Left kidney (tissue), 8 donors: ENCODE measurements around the gene NELFE. TPM values are rescaled to one million over a fixed set of nuclear protein-coding genes. Genes with fewer than 3 reads are reported as not detected.
A peak's percentile ranks its signal among the peaks of the same experiment; 100 is the strongest.
"Not testable (repeated sequence)": the region's sequence is repeated elsewhere in the genome, so short reads cannot be mapped to it uniquely, and the experiment has no call there.

Experiments
- DNase-seq: peaks from one replicate; pipeline ENCODE4 v3.0.0-alpha.2; 2013
- long read RNA-seq, 8 donors: transcript quantifications; one replicate each; lab custom pipeline, GENCODE V29; 2026
- polyA plus RNA-seq: library from polyadenylated mRNA; unstranded; fragments of 120-200 nt; gene quantifications from one replicate; pipeline ENCODE4 v1.2.1, GENCODE V29; 2013; ENCODE audit not compliant: insufficient read length

Gene NELFE, protein sequence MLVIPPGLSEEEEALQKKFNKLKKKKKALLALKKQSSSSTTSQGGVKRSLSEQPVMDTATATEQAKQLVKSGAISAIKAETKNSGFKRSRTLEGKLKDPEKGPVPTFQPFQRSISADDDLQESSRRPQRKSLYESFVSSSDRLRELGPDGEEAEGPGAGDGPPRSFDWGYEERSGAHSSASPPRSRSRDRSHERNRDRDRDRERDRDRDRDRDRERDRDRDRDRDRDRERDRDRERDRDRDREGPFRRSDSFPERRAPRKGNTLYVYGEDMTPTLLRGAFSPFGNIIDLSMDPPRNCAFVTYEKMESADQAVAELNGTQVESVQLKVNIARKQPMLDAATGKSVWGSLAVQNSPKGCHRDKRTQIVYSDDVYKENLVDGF
- 89.9 TPM for polyA plus RNA-seq
- long read RNA-seq, donor 1, transcript NELFE-202 (11 exons, 1,584 nt): major isoform, 28 of 45 reads
- long read RNA-seq, donor 1, partial matches to known transcripts: 17 of 45 reads
- long read RNA-seq, donor 1, other reads (novel, unspliced or antisense): 0 of 45 reads
- long read RNA-seq, donor 2, transcript NELFE-202 (11 exons, 1,584 nt): major isoform, 23 of 31 reads
- long read RNA-seq, donor 2, partial matches to known transcripts: 6 of 31 reads
- long read RNA-seq, donor 2, other reads (novel, unspliced or antisense): 0 of 31 reads
- long read RNA-seq, donor 3, transcript NELFE-202 (11 exons, 1,584 nt): major isoform, 16 of 16 reads
- long read RNA-seq, donor 3, partial matches to known transcripts: 0 of 16 reads
- long read RNA-seq, donor 3, other reads (novel, unspliced or antisense): 0 of 16 reads
- long read RNA-seq, donor 4, partial matches to known transcripts: 7 of 9 reads
- long read RNA-seq, donor 4, other reads (novel, unspliced or antisense): 0 of 9 reads
- long read RNA-seq, donor 5, transcript NELFE-202 (11 exons, 1,584 nt): major isoform, 43 of 57 reads
- long read RNA-seq, donor 5, partial matches to known transcripts: 13 of 57 reads
- long read RNA-seq, donor 5, other reads (novel, unspliced or antisense): 0 of 57 reads
- long read RNA-seq, donor 6, transcript NELFE-202 (11 exons, 1,584 nt): major isoform, 29 of 42 reads
- long read RNA-seq, donor 6, partial matches to known transcripts: 12 of 42 reads
- long read RNA-seq, donor 6, other reads (novel, unspliced or antisense): 0 of 42 reads
- long read RNA-seq, donor 7, transcript NELFE-202 (11 exons, 1,584 nt): major isoform, 37 of 69 reads
- long read RNA-seq, donor 7, partial matches to known transcripts: 26 of 69 reads
- long read RNA-seq, donor 7, other reads (novel, unspliced or antisense): 5 of 69 reads
- long read RNA-seq, donor 8, transcript NELFE-202 (11 exons, 1,584 nt): major isoform, 13 of 14 reads
- long read RNA-seq, donor 8, partial matches to known transcripts: 0 of 14 reads
- long read RNA-seq, donor 8, other reads (novel, unspliced or antisense): 0 of 14 reads

DNA sequence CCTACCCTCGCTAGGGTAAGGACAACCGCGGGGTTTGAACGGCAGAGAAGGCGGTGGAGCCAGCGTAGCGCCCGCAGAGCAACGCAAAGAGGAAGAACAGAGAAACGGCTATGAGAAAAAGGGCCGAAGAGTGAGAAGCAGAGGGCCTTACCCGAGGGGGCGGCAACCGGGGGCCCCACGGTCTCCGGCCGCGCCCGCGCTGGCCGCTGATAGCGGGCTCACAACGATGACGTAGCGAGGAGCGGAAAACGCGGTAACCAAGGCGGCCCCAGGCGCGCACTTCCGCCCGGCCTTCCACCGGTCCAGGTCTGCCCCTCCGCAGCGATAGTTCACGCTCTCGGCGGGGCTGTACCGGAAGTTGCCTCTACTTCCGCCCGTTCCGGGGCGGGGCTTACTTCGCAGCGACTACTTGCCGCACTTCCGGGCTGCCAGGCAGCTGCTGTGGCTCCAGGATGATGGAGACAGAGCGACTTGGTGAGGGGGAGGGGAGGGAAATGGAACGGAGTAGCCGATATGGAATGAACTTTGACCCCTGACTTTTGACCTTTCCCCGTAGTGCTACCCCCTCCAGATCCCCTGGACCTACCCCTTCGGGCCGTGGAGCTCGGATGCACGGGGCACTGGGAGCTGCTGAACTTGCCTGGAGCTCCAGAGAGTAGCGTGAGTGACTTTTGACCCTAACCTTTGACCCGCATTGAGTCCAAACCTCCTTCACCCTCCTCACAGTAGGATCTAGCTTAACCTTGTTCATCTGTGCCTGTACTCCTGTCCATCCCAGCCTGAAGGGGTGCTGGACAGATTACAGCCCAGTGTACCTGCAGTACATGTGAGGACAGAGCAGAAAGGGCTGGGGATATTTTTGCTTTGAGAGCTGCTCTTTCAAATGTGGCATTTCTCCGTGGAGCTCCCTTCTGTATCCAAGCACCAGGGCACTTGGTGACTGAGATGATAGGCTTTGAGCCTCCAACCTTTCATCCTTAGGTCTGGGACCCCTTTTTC, at the start of gene NELFE, which contains the start of gene SKIC2:
NELFE (minus strand) TSS at position 231 of the 999 bp plus-strand sequence. CDS start 525 bp downstream, outside the sequence.
SKIC2 (plus strand) TSS at position 435 of the 999 bp plus-strand sequence; CDS start at position 453, 18 bp downstream.
- peak; percentile 97 for DNase-seq

DNA sequence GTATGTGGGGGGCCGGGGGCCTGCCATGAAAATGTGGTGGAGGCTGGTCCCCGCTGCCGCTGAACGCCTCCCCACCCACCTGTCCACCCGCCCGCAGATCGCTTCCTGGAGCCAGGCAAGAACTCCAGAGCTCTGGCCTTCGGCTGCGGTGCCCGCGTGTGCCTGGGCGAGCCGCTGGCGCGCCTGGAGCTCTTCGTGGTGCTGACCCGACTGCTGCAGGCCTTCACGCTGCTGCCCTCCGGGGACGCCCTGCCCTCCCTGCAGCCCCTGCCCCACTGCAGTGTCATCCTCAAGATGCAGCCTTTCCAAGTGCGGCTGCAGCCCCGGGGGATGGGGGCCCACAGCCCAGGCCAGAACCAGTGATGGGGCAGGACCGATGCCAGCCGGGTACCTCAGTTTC, 49.3 kb upstream of the NELFE start:
- not testable (repeated sequence) for DNase-seq

DNA sequence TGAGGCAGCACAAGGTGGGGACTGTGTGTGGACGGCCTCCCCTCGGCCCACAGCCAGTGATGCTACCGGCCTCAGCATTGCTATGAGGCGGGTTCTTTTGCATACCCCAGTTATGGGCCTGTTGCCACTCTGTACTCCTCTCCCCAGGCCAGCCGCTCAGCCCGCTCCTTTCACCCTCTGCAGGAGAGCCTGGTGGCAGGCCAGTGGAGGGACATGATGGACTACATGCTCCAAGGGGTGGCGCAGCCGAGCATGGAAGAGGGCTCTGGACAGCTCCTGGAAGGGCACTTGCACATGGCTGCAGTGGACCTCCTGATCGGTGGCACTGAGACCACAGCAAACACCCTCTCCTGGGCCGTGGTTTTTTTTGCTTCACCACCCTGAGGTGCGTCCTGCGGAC, 48.3 kb upstream of the NELFE start:
- not testable (repeated sequence) for DNase-seq

DNA sequence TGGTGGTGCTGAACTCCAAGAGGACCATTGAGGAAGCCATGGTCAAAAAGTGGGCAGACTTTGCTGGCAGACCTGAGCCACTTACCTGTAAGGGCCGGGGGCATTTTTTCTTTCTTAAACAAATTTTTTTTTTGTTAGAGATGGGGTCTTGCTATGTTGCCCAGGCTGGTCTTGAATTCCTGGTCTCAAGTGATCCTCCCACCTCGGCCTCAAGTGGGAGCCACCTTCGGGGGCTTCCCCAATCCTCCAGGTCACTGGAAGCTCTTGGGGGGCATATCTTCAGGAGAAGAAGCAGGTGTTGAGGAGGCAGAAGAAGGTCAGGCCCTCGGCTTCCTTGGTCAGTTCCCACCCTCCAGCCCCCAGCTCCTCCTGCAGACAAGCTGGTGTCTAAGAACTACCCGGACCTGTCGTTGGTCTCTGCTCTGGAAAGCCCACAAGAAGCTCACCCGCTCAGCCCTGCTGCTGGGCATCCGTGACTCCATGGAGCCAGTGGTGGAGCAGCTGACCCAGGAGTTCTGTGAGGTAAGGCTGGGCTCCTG, 47.3 kb upstream of the NELFE start:
- not testable (repeated sequence) for DNase-seq

DNA sequence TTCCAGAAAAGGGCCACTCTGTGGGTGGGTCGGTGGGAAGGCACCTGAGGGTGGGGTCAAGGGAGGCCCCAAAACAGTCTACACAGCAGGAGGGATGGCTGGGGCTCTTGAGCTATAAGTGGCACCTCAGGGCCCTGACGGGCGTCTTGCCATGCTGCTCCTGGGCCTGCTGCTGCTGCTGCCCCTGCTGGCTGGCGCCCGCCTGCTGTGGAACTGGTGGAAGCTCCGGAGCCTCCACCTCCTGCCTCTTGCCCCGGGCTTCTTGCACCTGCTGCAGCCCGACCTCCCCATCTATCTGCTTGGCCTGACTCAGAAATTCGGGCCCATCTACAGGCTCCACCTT, 46.7 kb upstream of the NELFE start:
- not testable (repeated sequence) for DNase-seq

DNA sequence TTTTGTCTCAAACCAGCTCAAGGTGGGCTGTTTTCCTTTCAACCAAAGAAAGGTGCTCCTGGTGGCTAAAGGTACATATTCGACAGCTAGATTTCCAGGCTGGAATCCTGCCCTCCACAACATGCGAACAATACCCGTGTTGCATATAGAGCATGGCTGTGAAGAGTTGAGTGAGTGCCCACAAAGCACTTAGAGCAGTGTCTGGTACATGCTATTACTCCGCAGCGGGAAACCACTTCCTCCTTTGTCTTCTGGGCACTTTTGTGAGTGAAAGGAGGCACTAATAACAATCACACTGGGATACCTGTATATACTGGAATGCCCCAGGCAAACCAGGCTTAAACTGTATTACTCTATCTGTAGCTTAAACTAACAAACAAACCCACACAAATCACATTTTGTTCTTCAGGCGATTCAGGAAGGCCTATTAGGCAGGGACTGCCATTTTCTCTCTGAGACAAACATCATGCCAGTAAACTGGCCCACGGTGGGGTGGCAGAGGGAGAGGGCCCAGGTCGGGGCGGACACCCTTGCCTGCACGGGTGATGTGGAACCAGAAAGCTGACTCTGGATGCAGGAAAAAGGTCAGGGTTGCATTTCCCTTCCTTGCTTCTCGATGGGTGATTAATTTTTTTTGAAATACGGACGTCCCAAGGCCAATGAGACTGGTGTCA, 46.2 kb upstream of the NELFE start:
- not testable (repeated sequence) for DNase-seq

DNA sequence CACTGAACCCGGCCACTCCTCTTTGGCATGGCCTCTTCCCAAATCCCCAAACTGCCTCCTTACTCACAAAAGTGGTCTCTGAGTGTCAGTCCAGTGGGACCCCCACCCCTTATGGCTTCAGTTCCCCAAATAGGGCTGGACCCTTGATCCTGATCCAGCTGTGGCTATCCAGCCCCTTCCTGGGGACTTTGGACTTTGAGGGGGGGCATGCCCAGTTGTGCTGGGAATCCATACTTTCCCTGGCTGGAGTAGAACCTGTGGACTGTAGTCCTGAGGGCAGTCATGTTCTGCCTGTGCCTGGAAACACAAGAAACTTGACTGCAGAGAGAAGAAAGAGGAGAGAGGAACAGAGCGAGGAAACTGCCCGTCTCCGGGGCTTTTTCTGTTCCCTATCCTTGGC, 45.6 kb upstream of the NELFE start:
- DNase-seq: not testable (repeated sequence)

DNA sequence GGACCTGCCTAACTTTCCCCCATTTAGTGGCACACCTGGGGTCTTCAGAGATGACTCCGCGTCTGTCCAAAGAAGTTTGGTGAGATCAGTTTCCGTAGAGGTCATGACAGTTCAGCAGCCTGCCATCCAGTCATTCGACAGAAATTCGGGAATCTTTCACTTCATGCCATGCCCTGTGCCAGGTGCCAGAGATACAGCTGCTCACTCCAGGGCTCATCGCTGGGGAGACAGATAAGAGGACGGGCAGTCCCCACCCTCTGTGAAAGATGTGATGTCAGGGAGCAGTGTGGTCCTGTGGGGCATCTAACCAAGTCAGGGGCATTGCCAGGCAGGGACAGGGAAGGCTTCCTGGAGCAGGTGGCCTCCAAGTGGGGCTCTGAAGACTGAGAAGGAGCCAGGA, 44.5 kb upstream of the NELFE start:
- DNase-seq: not testable (repeated sequence)

DNA sequence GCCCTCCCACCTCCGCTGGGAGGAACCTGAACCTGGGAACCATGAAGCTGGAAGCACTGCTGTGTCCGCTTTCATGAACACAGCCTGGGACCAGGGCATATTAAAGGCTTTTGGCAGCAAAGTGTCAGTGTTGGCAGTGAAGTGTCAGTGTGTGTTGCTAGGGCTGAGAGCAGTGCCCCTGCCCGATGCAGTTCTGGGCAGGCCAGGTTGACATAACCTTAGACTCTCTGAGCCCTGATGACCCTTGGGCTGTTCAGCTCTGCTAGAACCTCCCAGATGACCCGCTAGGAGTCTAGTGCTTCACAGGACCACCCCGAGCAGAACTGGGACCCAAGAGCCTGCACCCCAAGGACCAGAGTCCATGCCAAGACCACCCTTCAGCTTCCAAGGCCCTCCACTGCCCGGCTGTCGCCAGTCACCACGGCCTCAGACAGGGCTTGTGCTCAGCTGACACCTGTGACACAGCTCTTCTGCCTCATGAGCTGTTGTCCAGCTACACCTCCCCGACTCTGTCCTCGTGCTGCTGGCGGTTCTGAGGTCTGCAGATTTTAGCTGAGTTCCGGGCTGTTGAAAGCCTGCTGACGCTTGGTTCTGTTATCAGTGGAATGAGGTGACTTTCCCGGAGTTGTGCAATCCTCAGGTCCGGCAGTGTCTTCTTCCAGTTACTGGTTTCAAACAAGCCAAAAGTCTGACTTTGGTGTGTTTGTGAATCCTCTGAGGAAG, 43.9 kb upstream of the NELFE start:
- not testable (repeated sequence) for DNase-seq

DNA sequence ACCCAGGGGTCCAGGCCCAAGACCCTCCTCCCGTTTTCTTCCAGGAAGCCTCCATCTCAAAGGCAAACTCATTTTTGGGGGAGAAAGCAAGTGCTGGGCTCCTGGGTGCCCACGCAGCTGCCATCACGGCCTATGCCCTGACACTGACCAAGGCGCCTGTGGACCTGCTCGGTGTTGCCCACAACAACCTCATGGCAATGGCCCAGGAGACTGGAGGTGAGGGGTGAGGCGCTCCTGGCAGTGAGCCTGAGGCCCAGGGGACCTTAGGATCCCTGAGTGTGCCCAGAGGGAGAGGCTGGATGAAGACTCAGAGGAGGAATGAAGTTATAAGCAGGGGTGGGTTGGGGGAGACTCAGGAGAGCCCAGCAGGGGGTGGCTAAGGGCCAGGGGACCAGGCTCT, 37.6 kb upstream of the NELFE start:
- DNase-seq: not testable (repeated sequence)

DNA sequence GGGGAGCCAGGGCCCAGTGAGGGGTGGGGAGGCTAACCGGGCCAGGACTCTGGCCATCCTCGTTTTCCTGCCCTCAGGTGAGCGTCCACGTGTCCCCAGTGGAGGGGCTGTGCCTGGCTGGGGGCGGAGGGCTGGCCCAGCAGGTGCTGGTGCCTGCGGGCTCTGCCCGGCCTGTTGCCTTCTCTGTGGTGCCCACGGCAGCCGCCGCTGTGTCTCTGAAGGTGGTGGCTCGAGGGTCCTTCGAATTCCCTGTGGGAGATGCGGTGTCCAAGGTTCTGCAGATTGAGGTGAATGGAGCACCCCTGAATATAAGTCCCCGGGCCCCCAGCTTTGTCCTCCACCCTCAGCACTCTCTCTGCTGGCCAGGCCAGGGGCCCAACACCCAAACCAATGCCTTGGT, 35.6 kb upstream of the NELFE start:
- DNase-seq: not testable (repeated sequence)

DNA sequence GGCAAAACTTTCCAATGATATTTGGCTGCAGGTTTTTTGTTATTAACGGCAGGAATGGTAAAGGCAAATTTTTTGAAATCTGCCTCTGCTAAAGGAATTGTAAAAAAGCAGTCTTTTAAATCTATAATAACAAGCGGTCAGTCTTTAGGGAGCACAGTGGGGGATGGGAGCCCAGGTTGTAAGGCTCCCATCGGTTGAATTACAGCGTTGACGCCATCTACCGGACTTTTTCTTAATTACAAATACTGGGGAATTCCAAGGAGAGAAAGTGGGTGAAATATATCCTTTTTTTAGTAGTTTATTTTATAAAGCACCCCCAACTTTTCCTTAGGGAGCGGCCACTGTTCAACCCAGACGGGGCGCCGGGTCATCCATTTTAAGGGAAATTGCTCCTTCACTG, 30.6 kb upstream of the NELFE start:
- DNase-seq: not testable (repeated sequence)

DNA sequence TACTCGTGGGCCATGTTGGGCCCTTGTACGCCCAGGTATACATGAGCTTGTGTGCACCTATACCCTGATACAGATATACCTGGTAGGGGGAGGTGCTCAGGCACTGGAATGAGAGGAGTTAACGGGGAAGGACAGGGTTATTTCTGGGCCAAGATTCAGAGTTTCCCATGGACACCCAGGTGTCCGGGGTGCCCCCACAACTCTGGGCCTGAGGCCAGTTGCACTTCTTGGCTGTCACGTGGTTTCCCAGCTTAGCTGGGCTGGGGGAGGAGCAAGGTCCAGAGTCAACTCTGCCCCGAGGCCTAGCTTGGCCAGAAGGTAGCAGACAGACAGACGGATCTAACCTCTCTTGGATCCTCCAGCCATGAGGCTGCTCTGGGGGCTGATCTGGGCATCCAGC, 23.0 kb upstream of the NELFE start, which contains the start of gene C4A:
C4A (plus strand) TSS at position 314 of the 400 bp plus-strand sequence; CDS start at position 365, 51 bp downstream.
- not testable (repeated sequence) for DNase-seq

DNA sequence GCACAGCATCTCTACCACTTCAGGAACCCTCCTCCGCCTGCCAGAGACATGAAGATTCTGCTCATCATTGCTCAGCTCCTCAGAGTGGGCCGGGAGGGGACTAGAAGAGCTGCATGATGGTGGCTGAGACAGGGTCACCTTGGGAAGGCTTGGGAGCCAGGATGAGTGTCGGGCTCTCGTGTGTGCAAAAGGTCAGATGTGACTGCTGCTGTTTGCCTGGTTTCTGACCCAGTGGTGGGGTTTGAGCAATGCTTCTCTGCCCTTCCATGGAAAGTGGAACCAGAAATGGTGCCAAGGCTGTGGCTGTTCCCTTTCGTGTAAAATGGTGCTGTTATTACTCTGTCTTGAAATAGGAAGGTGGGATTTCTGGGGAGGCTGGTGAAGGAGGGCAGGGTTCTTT, 22.2 kb upstream of the NELFE start:
- DNase-seq: not testable (repeated sequence)

DNA sequence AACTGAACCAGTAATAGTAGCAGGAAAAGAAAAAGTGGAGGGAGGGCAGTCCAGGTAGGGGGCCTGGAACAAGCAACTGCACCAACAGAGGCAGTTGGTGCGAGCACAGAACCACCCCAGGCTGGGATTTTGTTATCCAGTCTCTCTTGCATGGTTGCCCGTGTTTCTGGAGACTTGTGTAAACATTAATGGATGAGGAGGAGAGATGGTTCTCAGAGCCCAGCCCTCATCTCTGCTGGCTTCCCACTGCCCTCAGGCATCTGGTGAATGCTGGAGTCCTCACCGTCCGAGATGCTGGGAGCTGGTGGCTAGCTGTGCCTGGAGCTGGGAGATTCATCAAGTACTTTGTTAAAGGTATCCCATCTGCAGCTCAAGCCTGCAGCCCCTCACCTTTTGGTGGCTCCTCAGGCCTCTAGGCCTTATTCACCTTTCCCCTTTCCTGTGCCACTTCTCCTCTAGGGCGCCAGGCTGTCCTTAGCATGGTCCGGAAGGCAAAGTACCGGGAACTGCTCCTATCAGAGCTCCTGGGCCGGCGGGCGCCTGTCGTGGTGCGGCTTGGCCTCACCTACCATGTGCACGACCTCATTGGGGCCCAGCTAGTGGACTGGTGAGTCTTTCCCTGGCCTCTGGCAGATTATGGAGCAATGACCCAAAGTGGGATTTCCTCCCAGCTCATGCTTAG, 21.6 kb upstream of the NELFE start:
- not testable (repeated sequence) for DNase-seq

DNA sequence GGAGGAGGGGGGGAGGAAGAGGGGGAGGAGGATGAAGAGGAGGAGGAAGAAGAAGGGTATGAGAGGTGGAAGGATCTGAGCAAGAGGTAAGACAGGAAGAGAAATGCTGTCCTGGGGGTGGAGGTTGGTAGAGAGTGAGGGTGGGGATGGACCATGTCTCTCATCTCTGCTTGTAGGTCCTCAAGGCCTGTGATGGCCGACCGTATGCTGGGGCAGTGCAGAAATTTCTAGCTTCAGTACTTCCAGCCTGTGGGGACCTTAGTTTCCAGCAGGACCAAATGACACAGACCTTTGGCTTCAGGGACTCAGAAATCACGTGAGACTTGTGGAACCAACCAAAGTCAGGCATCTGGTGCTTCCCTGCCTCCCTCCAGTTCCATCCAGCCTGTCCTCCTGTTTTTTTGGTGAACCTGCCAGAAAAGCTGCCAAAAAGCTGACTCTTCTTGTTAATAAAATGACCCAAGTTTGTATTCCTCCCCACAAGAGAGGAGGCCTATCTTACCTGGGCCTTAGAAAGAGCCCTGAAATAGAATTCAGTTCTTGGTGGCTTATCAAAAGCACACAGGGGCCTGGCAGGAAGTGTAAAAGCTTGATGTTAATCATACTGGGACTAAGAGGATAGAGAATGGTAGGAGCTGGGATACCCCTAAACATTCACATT, 20.6 kb upstream of the NELFE start:
- no peak for DNase-seq

DNA sequence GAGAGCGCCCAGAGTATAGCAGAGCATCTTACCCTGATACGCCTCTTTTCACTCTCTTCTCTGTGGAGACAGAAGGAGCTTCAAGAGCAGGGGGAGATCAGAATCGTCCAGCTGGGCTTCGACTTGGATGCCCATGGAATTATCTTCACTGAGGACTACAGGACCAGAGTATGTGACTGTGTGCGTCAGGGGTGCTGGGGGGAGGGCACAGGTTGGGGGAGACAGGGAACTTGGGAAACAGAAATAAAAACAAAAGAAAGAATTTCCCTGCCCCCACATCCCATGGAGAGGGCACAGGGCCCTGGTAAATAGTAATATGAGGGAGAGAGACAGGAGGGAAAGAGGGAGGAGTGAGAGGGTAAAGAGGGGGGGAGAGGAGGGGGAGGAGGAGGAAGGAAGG, 20.1 kb upstream of the NELFE start:
- DNase-seq: no peak
